ENCODE measurements around the gene PTH.

Gene PTH

DNA sequence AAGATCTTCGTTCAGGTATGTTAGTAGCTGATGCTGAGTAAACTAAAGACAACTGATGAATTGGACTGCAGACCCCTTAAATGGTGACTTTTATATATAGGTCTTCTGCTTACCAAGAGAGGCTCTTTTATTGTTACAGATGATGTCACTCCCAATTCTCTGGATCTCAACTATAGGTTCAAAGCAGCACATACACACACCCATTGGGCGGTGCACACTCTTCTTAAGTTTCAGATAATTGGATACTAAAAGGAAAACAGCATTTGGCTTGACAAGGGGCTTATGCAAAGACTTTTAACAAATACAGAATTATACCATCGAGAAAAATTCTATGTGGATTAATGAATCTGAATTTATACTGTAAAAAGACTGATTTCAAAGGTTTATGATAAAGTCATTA lies at the start of gene PTH:
Gene PTH, minus strand, starts transcription at position 69 of the 400 bp plus-strand sequence. CDS start 3,142 bp downstream, outside the sequence.
- Histone ChIP-seq H3K4me3 (ENCODE audit: low read length) (no peak within 1 kb of the TSS), H3K36me3 (ENCODE audit: insufficient read depth, low read length) (no peaks in the 10 kb centered on the region), H3K27me3 (ENCODE audit: insufficient read depth, low read length) (peaks cover 4% of the 10 kb centered on the region), H3K9me3 (ENCODE audit: low read length) (no peaks in the 10 kb centered on the region), H3K4me1 (ENCODE audit: insufficient read depth, low read length) (peaks cover 3% of the 10 kb centered on the region), H2AFZ (ENCODE audit: low read depth, low read length) (no peak within 1 kb of the TSS)

DNA sequence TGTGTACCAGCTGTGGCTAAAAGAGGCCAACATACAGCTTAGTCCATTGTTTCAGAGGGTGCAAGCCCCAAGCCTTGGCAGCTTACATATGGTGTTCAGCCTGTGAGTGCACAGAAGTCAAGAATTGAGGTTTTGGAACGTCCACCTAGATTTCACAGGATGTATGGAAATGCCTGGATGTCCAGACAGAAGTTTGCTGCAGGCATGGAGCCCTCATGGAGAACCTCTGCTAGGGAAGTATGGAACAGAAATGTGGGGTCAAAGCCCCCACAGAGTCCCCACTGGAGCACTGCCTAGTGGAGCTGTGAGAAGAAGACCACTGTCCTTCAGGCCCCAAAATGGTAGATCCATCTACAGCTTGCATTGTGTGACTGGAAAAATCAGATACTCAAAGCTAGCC lies 42.2 kb upstream of the PTH start:
- no peak overlapping the region for H3K4me3 ChIP-seq (ENCODE audit: low read length)
- no peaks in the 10 kb centered on the region for H3K27me3 ChIP-seq (ENCODE audit: insufficient read depth, low read length)
- H3K4me1 ChIP-seq (ENCODE audit: insufficient read depth, low read length) = no peaks in the 10 kb centered on the region
- peaks cover 2% of the 10 kb centered on the region for H3K9me3 ChIP-seq (ENCODE audit: low read length)
- H2AFZ ChIP-seq (ENCODE audit: low read depth, low read length) = no peak overlapping the region
- H3K36me3 ChIP-seq (ENCODE audit: insufficient read depth, low read length) = no peaks in the 10 kb centered on the region

DNA sequence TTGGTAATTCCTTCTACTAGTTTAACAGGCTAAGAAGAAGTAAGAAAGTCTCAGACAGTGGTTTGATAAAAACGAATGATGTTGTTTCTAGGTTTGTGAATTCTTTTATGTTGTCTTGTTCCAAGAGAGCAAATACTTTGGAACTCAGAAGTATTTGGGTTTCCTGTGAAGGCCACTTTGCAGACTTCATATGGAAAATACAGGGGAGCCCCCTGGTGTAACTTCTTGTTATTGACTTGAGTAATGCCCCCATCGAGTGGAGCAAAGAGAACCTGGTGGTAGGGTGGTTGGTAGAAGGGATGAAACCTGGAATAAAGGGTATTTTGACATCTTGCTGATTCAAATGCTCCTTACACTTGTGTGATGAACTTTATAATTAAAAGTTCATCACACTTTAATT lies 40.0 kb upstream of the PTH start:
- H3K36me3 ChIP-seq (ENCODE audit: insufficient read depth, low read length) = no peaks in the 10 kb centered on the region

DNA sequence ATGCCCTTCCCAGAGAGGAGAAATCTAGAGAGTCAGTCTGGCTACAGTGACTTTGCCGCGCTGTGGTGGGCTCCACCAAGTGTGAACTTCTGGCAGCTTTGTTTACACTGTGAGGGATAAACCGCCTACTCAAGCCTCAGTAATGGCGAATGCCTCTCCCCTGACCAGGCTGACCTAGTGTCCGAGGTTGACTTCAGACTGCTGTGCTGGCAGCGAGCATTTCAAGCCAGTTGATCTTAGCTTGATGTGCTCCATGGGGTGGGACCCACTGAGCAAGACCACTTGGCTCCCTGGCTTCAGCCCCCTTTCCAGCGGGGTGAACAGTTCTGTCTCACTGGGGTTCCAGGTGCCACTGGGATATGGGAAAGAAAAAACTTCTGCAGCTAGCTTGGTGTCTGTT lies 38.6 kb upstream of the PTH start:
- Histone ChIP-seq H3K27me3 (ENCODE audit: insufficient read depth, low read length) (no peaks in the 10 kb centered on the region), H3K9me3 (ENCODE audit: low read length) (peaks cover 2% of the 10 kb centered on the region), H2AFZ (ENCODE audit: low read depth, low read length) (no peak overlapping the region), H3K4me3 (ENCODE audit: low read length) (no peak overlapping the region), H3K36me3 (ENCODE audit: insufficient read depth, low read length) (no peaks in the 10 kb centered on the region), H3K4me1 (ENCODE audit: insufficient read depth, low read length) (no peaks in the 10 kb centered on the region)

More for the DNA sequence above, 40.0 kb upstream of the PTH start:
- H2AFZ ChIP-seq (ENCODE audit: low read depth, low read length) = no peak overlapping the region
- H3K4me3 ChIP-seq (ENCODE audit: low read length) = no peak overlapping the region
- H3K4me1 ChIP-seq (ENCODE audit: insufficient read depth, low read length) = no peaks in the 10 kb centered on the region
- peaks cover 2% of the 10 kb centered on the region for H3K9me3 ChIP-seq (ENCODE audit: low read length)
- H3K27me3 ChIP-seq (ENCODE audit: insufficient read depth, low read length) = no peaks in the 10 kb centered on the region

DNA sequence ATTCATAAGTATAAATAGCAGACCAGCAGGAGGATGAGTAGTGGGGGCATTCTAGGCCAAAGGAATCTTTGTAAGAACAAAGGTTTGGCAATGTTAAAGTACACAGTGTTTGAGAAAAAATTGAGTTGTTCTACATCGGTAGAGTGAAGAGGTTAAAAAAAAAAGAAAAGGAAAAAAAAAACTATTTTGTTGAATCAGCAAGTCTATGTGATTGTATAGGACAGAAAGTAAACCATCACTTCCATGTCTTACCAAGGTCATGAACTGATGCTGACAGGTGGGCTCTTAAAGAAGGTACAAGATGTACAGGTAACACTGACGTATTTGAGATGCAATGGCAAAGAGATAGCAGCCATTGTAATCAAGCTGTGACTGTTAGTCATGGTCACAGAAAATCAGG lies 29.5 kb upstream of the PTH start:
- no peak overlapping the region for H2AFZ ChIP-seq (ENCODE audit: low read depth, low read length)
- no peaks in the 10 kb centered on the region for H3K9me3 ChIP-seq (ENCODE audit: low read length)
- no peak overlapping the region for H3K4me3 ChIP-seq (ENCODE audit: low read length)
- H3K27me3 ChIP-seq (ENCODE audit: insufficient read depth, low read length) = no peaks in the 10 kb centered on the region
- H3K36me3 ChIP-seq (ENCODE audit: insufficient read depth, low read length) = no peaks in the 10 kb centered on the region
- no peaks in the 10 kb centered on the region for H3K4me1 ChIP-seq (ENCODE audit: insufficient read depth, low read length)

DNA sequence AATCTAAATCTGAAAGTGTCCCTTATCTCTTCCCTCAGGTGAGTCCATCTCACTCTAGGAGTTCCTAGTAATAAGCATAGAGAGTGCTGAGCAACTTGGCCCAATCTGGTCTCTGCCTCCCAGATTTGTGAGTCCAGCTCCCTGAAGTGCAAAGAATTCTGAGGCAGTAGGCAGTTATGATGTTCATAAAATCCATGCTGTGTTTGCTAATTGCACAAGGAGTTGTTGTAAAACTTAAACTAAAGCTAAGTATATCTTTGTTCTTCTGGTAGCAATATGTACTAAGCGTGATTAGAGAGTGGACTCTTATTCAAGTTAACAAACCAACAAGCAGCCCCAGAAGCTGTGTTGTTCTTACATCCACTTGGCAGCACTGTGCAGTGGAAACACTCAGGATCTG lies 7.6 kb upstream of the PTH start:
- H3K36me3 ChIP-seq (ENCODE audit: insufficient read depth, low read length) = no peaks in the 10 kb centered on the region

DNA sequence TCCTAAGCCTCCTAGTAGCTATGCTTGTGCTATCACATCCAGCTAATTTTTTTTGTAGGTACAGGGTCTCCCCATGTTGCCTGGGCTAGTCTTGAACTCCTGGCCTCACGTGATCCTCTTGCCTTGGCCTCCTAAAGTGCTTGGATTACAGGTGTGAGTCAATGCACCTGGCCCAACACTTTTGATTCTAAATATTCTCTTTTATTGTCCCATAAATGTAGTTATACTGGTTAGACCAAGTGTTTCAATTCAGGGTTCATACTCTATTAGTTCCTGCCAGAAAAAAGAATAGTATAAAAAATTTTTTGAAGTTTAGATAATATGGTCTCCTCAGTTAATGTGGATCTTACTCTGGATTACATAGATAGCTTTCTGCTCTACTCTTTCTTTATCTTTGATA lies 6.7 kb upstream of the PTH start:
- H2AFZ ChIP-seq (ENCODE audit: low read depth, low read length) = no peak overlapping the region
- H3K27me3 ChIP-seq (ENCODE audit: insufficient read depth, low read length) = peaks cover 5% of the 10 kb centered on the region
- H3K4me1 ChIP-seq (ENCODE audit: insufficient read depth, low read length) = no peaks in the 10 kb centered on the region
- no peak overlapping the region for H3K4me3 ChIP-seq (ENCODE audit: low read length)
- H3K36me3 ChIP-seq (ENCODE audit: insufficient read depth, low read length) = no peaks in the 10 kb centered on the region
- no peaks in the 10 kb centered on the region for H3K9me3 ChIP-seq (ENCODE audit: low read length)

More for the DNA sequence above, 7.6 kb upstream of the PTH start:
- Histone ChIP-seq H3K9me3 (ENCODE audit: low read length) (no peaks in the 10 kb centered on the region), H3K4me3 (ENCODE audit: low read length) (no peak overlapping the region), H2AFZ (ENCODE audit: low read depth, low read length) (no peak overlapping the region), H3K27me3 (ENCODE audit: insufficient read depth, low read length) (peaks cover 5% of the 10 kb centered on the region), H3K4me1 (ENCODE audit: insufficient read depth, low read length) (no peaks in the 10 kb centered on the region)

DNA sequence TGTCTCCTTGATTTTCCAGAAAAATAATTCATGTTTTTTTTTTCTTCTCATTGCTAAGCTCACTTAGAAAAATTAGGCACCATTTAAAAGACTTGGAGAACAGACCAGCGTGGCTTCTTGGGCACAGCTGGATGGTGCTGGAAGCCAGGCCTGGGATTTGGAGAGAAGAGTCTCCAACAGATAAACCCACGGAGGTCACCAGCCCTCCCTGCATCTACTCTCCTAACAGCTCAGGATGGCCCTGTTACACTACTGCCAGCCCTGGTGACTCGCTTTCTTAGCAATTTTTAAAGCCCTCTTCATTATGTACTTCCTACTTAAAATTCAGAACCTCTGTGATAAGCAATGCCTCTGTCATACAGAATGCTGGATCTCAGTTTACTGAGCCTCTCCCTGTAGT lies 1.7 kb downstream of the PTH start:
- no peak overlapping the region for H2AFZ ChIP-seq (ENCODE audit: low read depth, low read length)
- H3K36me3 ChIP-seq (ENCODE audit: insufficient read depth, low read length) = no peaks in the 10 kb centered on the region
- peaks cover 3% of the 10 kb centered on the region for H3K4me1 ChIP-seq (ENCODE audit: insufficient read depth, low read length)
- no peaks in the 10 kb centered on the region for H3K27me3 ChIP-seq (ENCODE audit: insufficient read depth, low read length)
- H3K4me3 ChIP-seq (ENCODE audit: low read length) = no peak overlapping the region
- H3K9me3 ChIP-seq (ENCODE audit: low read length) = no peaks in the 10 kb centered on the region

DNA sequence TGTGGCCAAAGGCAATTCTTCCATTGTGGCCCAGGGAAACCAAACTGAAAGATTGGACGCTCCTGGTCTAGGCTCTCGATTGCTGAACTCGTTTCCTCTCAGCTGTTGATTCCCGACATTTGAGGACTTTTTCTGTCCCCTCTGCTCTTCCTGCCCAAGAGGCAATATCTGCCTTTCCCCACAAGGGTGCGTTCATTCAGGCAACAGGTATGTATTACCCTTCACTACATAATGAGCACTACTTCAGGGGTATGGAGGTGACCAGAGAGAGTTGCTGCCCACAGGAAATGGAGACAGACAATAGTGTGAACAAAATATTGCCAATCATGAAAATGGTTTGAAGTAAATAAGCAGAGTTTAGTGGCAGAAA lies 8.2 kb downstream of the PTH start:
- no peak overlapping the region for H2AFZ ChIP-seq (ENCODE audit: low read depth, low read length)
- no peaks in the 10 kb centered on the region for H3K36me3 ChIP-seq (ENCODE audit: insufficient read depth, low read length)
- H3K27me3 ChIP-seq (ENCODE audit: insufficient read depth, low read length) = no peaks in the 10 kb centered on the region
- no peaks in the 10 kb centered on the region for H3K4me1 ChIP-seq (ENCODE audit: insufficient read depth, low read length)
- no peaks in the 10 kb centered on the region for H3K9me3 ChIP-seq (ENCODE audit: low read length)
- H3K4me3 ChIP-seq (ENCODE audit: low read length) = no peak overlapping the region

DNA sequence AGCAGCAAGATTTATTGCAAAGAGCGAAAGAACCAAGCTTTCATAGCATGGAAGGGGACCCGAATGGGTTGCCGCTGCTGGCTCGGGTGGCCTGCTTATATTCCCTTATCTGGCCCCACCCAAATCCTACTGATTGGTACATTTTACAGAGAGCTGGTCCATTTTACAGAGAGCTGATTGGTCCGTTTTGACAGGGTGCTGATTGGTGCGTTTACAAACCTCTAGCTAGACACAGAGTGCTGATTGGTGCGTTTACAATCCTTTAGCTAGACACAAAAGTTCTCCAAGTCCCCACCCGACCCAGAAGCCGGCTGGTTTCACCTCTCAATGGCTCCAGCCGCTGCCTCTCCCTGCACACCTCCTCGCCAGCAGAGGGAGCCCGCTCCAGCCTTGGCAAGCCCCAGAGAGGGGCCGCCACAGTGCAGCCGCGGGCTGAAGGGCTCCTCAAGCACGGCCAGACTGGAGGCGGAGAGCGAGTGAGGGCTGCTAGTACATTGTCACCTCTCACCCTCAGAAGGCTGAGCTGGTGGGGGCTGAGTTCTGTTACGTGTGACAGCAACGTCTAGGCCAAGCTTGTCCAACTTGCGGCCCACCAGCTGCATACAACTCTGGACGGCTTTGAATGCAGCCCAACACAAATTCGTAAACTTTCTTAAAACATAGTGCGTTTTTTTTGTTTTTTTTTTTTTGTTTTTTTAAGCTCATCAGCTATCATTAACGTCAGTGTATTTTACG lies 8.7 kb downstream of the PTH start:
- H3K4me1 ChIP-seq (ENCODE audit: insufficient read depth, low read length) = no peaks in the 10 kb centered on the region
- no peaks in the 10 kb centered on the region for H3K36me3 ChIP-seq (ENCODE audit: insufficient read depth, low read length)
- H3K9me3 ChIP-seq (ENCODE audit: low read length) = no peaks in the 10 kb centered on the region
- no peak overlapping the region for H2AFZ ChIP-seq (ENCODE audit: low read depth, low read length)
- H3K27me3 ChIP-seq (ENCODE audit: insufficient read depth, low read length) = no peaks in the 10 kb centered on the region
- no peak overlapping the region for H3K4me3 ChIP-seq (ENCODE audit: low read length)

DNA sequence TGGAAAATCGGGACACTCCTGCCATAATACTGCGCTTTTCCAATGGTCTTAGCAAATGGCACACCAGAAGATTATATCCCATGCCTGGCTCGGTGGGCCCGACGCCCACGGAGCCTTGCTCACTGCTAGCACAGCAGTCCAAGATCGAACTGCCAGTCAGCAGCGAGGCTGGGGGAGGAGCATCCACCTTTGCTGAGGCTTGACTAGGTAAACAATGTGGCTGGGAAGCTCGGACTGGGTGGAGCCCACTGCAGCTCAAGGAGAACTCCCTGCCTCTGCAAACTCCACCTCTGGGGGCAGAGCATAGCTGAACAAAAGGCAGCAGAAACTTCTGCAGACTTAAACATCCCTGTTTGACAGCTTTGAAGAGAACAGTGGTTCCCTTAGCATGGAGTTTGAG lies 15.6 kb downstream of the PTH start:
- no peaks in the 10 kb centered on the region for H3K27me3 ChIP-seq (ENCODE audit: insufficient read depth, low read length)
- H3K9me3 ChIP-seq (ENCODE audit: low read length) = no peaks in the 10 kb centered on the region
- no peak overlapping the region for H3K4me3 ChIP-seq (ENCODE audit: low read length)
- H3K36me3 ChIP-seq (ENCODE audit: insufficient read depth, low read length) = no peaks in the 10 kb centered on the region
- H3K4me1 ChIP-seq (ENCODE audit: insufficient read depth, low read length) = no peaks in the 10 kb centered on the region
- H2AFZ ChIP-seq (ENCODE audit: low read depth, low read length) = no peak overlapping the region

DNA sequence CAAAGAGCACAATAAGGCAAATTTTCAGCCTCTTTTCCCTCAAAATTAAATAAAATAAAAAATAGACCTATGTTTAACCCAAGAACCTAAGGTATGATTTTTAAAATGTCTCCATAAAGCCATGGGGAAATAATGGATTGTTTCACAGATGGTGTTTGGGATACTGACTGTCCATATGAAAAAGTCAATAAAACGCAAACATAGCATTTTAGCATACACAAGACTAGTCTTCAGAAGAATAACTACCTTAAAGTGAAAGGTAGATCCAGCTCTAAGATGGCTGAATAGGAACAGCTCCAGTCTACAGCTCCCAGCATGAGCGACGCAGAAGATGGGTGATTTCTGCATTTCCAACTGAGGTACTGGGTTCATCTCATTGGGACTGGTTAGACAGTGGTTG lies 16.1 kb downstream of the PTH start:
- Histone ChIP-seq H2AFZ (ENCODE audit: low read depth, low read length) (no peak overlapping the region), H3K27me3 (ENCODE audit: insufficient read depth, low read length) (no peaks in the 10 kb centered on the region), H3K4me3 (ENCODE audit: low read length) (no peak overlapping the region), H3K36me3 (ENCODE audit: insufficient read depth, low read length) (no peaks in the 10 kb centered on the region), H3K9me3 (ENCODE audit: low read length) (no peaks in the 10 kb centered on the region), H3K4me1 (ENCODE audit: insufficient read depth, low read length) (no peaks in the 10 kb centered on the region)

DNA sequence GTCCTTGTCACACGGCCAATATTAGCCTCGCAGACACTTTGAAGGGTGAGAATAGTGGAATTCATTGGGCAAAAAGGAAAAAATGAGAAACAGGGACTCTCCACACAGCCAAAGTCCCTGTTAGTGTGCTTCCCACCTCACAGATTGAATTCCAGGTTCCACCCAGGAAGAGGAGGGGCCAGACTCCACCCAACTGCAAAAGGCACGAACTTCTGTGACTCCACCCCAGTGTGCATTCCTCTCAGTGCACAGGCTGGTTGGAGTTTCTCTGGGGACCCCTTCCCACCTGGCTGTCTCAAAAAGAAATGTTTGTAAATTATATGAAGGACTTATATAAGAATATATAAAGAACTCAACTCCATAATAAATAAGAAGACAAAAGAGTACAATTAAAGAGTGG lies 20.7 kb downstream of the PTH start:
- Histone ChIP-seq H3K4me1 (ENCODE audit: insufficient read depth, low read length) (peaks cover 8% of the 10 kb centered on the region), H3K27me3 (ENCODE audit: insufficient read depth, low read length) (peaks cover 4% of the 10 kb centered on the region), H3K36me3 (ENCODE audit: insufficient read depth, low read length) (no peaks in the 10 kb centered on the region), H2AFZ (ENCODE audit: low read depth, low read length) (no peak overlapping the region), H3K4me3 (ENCODE audit: low read length) (no peak overlapping the region), H3K9me3 (ENCODE audit: low read length) (no peaks in the 10 kb centered on the region)

All from neuron (in vitro differentiated cells).